Measurements from ENCODE around the gene CALN1.
"Not testable (repeated sequence)": the region's sequence is repeated elsewhere in the genome, so short reads cannot be mapped to it uniquely, and the experiment has no call there.

The CALN1 gene

DNA sequence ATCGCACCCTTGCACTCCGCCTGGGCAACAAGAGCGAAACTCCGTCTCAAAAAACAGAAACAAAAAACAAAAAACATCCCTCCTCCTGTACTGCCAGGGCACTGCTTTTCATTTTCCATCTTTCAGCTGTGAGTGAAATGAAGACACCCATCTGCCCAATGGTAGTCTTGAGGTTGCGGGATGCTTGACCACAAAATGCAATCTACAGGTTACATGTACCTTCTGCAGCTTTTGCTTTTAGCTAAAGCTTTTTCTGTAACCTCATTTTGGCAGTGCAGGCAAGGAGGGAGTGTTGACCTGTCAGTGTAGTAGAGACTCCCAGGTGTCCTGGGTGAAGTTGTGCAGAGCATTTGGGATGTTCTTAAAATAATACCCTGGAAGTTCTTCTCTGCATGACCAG lies 476.5 kb downstream of the CALN1 start:
- H3K4me3 ChIP-seq (ENCODE audit: low read depth, low read length), result no peak overlapping the region
- TF ChIP-seq, protein P1, sequence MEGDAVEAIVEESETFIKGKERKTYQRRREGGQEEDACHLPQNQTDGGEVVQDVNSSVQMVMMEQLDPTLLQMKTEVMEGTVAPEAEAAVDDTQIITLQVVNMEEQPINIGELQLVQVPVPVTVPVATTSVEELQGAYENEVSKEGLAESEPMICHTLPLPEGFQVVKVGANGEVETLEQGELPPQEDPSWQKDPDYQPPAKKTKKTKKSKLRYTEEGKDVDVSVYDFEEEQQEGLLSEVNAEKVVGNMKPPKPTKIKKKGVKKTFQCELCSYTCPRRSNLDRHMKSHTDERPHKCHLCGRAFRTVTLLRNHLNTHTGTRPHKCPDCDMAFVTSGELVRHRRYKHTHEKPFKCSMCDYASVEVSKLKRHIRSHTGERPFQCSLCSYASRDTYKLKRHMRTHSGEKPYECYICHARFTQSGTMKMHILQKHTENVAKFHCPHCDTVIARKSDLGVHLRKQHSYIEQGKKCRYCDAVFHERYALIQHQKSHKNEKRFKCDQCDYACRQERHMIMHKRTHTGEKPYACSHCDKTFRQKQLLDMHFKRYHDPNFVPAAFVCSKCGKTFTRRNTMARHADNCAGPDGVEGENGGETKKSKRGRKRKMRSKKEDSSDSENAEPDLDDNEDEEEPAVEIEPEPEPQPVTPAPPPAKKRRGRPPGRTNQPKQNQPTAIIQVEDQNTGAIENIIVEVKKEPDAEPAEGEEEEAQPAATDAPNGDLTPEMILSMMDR (IDR thresholded peaks at IDR 0.05; ENCODE audit: control insufficient read depth, extremely low read depth, insufficient read depth), result no peak
- DNase-seq (ENCODE audit: low read depth), result no peak

GRCh38 chr7:71933426-71933825 lies 478.7 kb downstream of the CALN1 start:
- H3K4me3 ChIP-seq (ENCODE audit: low read depth, low read length), result no peak overlapping the region
- TF ChIP-seq, protein P1 (IDR thresholded peaks at IDR 0.05; ENCODE audit: control insufficient read depth, extremely low read depth, insufficient read depth), result no peak
- DNase-seq (ENCODE audit: low read depth), result no peak

DNA sequence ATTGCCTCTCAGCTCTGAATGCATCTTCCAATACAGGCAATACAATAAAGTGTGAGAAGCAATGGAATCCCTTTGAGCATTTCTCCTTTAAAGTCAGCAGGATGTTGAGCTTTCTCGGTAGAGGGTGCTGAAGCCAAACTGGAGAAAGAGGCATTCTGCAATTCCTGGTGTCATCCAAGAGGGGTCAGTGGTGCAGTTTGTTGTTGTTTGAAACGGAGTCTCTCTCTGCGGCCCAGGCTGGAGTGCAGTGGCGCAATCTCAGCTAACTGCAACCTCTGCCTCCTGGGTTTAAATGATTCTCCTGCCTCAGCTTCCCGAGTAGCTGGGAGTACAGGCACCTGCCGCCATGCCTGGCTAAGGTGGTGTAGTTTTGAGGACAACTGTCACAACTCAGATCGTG lies 486.5 kb downstream of the CALN1 start:
- no peak for DNase-seq (ENCODE audit: low read depth)

DNA sequence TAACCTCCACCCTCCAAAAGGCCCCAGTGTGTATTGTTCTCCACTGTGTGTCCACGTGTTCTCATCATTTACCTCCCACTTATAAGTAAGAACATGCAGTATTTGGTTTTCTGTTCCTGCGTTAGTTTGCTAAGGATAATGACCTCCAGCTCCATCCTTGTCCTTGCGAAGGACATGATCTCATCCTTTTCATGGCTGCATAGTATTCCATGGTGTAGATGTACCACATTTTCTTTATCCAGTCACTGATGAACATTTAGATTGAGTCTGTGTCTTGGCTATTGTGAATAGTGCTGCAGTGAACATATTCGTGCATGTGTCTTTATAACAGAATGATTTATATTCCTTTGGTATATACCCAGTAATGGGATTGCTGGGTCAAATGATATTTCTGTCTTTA lies 497.9 kb downstream of the CALN1 start:
- not testable (repeated sequence) for DNase-seq (ENCODE audit: low read depth); H3K4me3 ChIP-seq (ENCODE audit: low read depth, low read length)

More for the DNA sequence above, 486.5 kb downstream of the CALN1 start:
- TF ChIP-seq, protein P1 (IDR thresholded peaks at IDR 0.05; ENCODE audit: control insufficient read depth, extremely low read depth, insufficient read depth), result no peak
- no peak overlapping the region for H3K4me3 ChIP-seq (ENCODE audit: low read depth, low read length)

GRCh38 chr7:71912476-71912875 lies 499.7 kb downstream of the CALN1 start:
- DNase-seq (ENCODE audit: low read depth), result no peak
- TF ChIP-seq, protein P1 (IDR thresholded peaks at IDR 0.05; ENCODE audit: control insufficient read depth, extremely low read depth, insufficient read depth), result no peak
- no peak overlapping the region for H3K4me3 ChIP-seq (ENCODE audit: low read depth, low read length)

GRCh38 chr7:71911051-71911450 lies 501.1 kb downstream of the CALN1 start:
- no peak for DNase-seq (ENCODE audit: low read depth)
- H3K4me3 ChIP-seq (ENCODE audit: low read depth, low read length), result no peak overlapping the region
- TF ChIP-seq, protein P1 (IDR thresholded peaks at IDR 0.05; ENCODE audit: control insufficient read depth, extremely low read depth, insufficient read depth), result no peak

DNA sequence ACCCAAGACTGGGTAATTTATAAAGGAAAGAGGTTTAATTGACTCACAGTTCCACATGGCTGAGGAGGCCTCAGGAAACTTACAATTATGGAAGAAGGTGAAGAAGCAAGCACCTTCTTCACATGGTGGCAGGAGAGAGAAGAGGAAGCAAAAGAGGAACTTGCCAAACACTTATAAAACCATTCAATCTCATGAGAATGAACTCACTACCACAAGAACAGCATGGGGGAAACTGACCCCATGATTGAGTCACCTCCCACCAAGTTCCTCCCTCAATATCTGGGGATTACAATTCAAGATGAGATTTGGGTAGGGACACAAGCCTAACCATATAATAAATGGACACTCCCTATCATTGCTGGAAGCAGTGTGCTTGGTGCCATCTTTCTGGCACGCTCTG lies 506.3 kb downstream of the CALN1 start:
- H3K4me3 ChIP-seq (ENCODE audit: low read depth, low read length), result no peak overlapping the region
- no peak for DNase-seq (ENCODE audit: low read depth)
- TF ChIP-seq, protein P1 (IDR thresholded peaks at IDR 0.05; ENCODE audit: control insufficient read depth, extremely low read depth, insufficient read depth), result no peak
